Measurements from ENCODE around the gene HOXC5.
"Not testable (repeated sequence)": the region's sequence is repeated elsewhere in the genome, so short reads cannot be mapped to it uniquely, and the experiment has no call there.

Gene HOXC5

GRCh38 chr12:54066408-54066807 lies 33.6 kb downstream of the HOXC5 start:
- no peak for DNase-seq (ENCODE audit: low spot score)

- no peak for DNase-seq (ENCODE audit: low spot score)
These were observed 35.7 kb downstream of the HOXC5 start for GRCh38 chr12:54068418-54069070.

DNA sequence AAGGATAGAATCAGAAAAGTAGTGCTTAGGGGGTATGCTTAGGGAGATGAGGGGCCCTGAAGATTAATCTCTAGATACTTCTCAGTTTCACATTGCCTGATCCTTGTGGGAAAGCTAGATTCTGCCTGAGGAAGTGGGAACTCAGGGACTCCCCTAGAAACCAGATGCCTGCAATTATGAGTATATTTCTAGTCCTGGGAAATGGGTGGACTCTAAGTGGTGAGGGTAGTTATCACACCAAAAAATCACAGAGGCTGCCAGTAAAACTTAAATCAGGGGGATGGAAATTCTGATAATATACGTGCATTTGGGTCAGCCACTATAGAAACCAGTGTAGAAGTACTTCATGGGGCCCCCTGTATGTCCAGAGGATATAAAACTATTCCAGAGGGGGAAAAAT lies 39.1 kb downstream of the HOXC5 start:
- DNase-seq (ENCODE audit: low spot score), result no peak

DNA sequence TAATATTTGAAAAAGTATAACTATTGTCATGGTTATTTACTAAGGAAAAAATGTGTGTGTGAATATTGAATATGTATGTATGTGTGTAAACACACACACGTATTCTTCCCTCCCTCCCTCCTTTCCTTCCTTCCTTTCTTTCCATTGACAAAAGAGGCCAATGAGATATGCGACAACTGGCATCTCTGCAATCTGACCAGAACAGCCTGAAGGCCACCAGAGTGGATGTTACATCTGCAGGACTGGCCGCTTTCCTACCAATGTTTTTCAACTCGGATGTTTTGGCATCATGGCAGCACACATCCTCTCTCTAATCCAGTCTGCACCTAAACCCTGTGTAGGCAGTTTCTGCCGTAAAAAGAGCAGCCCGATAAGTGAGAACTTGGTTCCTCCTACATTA lies 41.5 kb downstream of the HOXC5 start:
- DNase-seq (ENCODE audit: low spot score), result no peak

DNA sequence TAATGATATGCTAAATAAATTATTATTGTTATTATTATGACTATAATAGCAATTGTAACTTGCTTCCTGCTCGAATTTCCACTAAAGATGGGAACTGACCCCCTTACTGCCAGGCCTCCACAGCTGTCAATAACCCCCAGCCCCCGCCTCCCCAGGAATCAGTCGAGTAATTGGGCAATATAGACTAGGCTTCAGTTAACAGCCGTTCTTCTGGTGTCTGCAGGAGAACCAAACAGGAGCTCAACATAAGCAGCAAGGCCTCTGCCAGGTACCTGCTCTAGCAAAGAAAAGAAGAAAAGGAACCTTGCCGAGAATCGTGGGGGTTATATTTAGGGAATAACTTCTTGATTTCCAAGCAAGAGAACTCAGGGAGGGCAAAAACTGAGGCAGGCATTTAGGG lies 42.6 kb downstream of the HOXC5 start:
- DNase-seq (ENCODE audit: low spot score), result no peak

DNA sequence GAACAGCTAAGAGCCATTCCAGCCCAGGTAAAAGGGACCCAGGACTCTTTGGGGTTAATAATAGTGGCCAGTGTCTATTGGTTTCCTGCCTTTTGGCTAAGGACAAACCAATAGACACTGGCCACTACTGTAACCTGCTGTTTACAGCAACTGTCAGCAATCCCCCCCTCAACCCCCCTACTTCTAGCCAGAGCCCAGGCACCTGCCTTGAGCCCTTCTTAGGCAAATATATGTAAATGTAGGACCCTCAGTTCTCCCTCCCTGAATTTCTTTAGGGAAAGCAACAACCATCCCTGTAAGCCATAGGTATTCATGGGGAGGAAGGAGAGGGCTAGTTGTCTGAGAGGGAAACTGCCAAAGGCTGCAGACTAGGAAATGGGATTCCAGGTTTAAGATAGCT lies 43.1 kb downstream of the HOXC5 start:
- no peak for DNase-seq (ENCODE audit: low spot score)

GRCh38 chr12:54077843-54078242 lies 45.0 kb downstream of the HOXC5 start:
- not testable (repeated sequence) for DNase-seq (ENCODE audit: low spot score)

GRCh38 chr12:54079115-54079514 lies 46.3 kb downstream of the HOXC5 start:
- not testable (repeated sequence) for DNase-seq (ENCODE audit: low spot score)

- not testable (repeated sequence) for DNase-seq (ENCODE audit: low spot score)
These were observed 47.4 kb downstream of the HOXC5 start for GRCh38 chr12:54080008-54080924.

DNA sequence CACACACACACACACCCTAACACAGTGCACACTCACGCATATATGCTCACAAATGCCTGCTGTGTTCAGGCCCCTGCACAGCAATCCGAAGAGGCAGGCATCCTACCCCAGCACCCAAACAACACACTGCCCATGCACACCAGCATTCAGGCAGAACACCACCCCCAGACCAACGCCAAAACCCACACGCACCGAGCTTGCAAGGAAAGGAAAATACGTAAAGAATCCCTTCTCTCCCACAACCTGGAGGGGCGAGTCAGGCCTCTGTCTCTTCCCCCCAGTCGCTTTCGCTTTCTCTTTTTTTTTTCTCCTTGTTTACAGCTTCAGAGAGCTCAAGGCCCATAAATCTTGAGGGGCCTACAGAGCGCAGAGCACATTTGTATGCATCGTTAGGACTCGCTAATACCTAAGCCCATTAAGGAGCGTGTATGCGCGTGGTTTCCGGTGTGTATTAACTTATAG lies 48.2 kb downstream of the HOXC5 start:
- DNase-seq (ENCODE audit: low spot score), result not testable (repeated sequence)

- DNase-seq (ENCODE audit: low spot score), result not testable (repeated sequence)
These were observed 48.9 kb downstream of the HOXC5 start for GRCh38 chr12:54081581-54082396.

GRCh38 chr12:54082397-54082892 lies 49.6 kb downstream of the HOXC5 start:
- no peak for DNase-seq (ENCODE audit: low spot score)

Measured in left forelimb (tissue), 1 donor.